Stimulated activated CD4-positive, alpha-beta T cell treated with anti-CD3 and anti-CD28 coated beads, Interleukin-1b, Interleukin-23, amount 100 ng/mL, for 1 hour (primary cell): ENCODE measurements around the gene SHOC1.
"Not testable (repeated sequence)": the region's sequence is repeated elsewhere in the genome, so short reads cannot be mapped to it uniquely, and the experiment has no call there.

Experiments used
- DNase-seq, 2 donors: peaks; one replicate each; pipeline ENCODE4 v3.0.0-alpha.2; 2020; ENCODE audit warnings: low read depth in 2 of 2

The SHOC1 gene

DNA sequence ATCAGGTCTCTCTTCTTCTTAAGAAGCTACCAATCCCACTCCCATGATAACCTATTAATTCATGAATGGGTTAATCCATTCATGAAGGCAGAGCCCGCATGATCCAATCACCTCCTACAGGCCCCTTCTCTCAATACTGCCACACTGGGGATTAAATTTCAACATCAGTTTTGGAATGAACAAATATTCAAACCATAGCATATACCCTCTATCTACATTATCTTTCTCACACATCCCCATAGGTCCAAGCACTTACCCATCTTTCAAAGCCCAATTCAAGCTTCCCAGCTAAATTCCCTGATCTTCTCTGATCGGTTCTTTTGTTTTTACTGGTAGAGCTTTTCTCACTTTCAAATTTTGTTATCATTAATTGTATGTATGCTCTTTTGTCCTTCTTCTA, 10.5 kb upstream of the SHOC1 start:
- no peak for DNase-seq

GRCh38 chr9:111804636-111805035, 9.9 kb upstream of the SHOC1 start:
- no peak for DNase-seq

DNA sequence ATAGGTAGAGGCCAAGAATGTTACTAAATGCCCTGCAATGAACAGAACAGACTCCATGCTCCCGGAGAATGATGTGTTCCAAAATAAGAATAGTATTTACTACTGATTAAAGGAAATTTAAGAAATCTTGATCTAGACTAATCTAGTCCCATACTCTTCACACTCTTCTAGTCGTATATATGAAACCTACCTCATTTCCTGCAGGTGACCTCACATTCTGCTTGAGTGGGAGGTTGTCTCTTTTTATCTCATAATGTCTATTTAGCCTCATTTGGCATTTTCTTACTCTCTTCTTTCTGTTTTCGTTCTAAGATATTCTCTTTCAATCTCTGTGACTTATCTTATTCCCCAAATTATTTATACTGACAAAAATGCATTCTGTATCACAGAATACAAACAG, 9.2 kb upstream of the SHOC1 start:
- no peak for DNase-seq

GRCh38 chr9:111799915-111800526, 5.3 kb upstream of the SHOC1 start:
- DNase-seq: no peak

DNA sequence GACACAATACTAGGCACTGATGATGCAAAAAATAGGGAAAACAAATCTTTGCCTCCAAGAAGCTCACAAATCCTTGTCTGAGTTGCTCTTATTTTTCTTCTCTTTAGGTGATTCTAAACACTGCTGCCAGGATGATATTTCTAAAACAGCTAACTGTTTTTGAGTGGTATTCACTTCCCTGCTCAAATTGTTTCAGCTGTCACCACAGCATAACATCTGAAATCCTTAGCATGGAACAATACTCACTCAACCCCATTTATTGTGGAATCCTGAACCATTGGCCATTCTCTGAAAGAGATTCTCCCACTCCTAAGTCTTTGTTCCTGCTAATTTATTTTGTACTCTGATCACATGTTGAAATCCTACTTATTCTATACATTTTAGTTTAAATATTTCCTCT, 4.8 kb upstream of the SHOC1 start:
- DNase-seq: no peak

- no peak for DNase-seq
These were observed 4.0 kb upstream of the SHOC1 start for GRCh38 chr9:111798786-111799185.

DNA sequence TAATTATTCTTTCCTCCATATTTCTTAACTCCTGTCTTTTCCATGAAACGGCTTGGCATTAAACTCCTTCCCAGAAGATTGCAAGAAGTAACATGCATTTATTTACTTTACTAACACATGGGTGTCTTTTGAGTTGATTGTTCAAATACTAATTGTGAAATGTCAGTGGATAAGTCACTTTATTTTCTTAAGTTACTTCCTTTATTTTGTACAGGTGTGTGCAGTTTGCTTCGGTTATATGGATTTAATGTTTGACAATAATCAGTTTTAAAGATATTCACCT, 761 bp upstream of the SHOC1 start:
- no peak for DNase-seq

GRCh38 chr9:111791821-111792220, 2.9 kb downstream of the SHOC1 start:
- DNase-seq: not testable (repeated sequence)

DNA sequence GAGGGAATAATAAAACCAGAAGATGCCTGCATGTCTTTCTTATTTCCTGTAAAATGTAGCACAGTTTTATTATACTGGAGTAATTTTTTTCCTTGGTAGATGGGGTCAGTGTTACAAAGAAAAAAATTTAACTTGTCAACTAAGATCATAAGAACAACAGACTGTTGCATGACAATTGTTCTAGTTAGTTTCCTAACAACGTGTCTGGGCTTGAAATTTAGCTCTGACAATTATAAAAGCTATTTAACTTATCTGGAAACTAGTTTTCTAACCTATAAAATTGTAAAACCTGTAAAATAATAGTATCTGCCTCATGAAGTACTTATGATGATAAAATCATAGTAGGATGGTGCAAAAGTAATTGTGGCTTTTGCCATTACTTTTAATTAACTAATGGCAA, 4.9 kb downstream of the SHOC1 start:
- no peak for DNase-seq

DNA sequence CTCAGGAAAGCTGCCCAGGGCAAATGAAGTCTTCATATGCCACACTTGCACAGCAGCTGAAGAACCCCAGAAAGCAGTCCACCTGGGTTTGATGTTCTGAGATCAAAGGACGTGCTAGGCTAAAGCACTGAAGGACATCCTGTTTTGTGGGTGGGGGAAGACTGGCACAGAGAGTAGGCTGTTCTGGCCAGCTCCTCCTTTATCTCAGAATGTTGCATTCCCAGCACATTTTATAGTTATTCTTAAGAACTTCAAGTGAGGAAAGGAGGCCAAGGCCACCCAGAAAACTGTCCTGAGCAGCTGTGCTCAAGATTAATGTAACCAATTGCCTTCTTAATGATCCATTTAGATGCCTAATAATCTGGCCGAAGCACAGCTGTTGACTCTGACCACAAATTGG, 10.9 kb downstream of the SHOC1 start:
- no peak for DNase-seq

GRCh38 chr9:111783424-111783823, 11.3 kb downstream of the SHOC1 start:
- no peak for DNase-seq

DNA sequence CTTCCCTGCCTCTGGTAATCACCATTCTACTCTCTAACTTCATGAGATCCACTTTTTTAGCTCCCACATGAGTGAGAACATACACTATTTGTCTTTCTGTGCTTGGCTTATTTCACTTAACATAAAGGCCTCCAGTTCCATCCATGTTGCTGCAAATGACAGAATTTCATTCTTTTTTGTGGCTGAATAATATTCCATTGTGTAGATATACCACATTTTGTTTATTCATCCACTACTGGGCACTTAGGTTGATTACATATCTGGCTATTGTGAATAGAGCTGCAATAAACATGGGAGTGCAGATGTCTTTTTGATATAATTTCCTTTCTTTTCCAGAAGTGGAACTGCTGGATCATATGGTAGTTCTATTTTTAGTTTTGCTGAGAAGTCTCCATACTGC, 28.7 kb downstream of the SHOC1 start:
- no peak for DNase-seq

DNA sequence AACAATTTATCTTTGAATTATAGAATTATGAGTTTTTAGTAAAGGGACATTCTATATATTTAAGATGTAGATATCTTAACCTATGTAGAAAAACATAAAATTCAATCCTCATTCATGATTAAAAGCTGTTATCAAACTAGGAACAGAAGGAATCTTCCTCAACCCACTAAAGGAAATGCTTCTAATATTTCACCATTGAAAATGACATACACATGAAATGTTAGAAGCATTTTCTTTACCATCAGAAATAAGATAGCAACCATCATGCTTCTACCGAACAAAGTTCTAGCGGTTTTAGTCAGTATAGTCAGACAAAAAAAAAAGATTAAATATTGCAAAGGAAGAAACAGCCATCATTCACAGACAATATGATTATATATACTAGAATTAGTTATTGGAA, 32.2 kb downstream of the SHOC1 start:
- no peak for DNase-seq

- peak in 1 of 2 donors; percentile 9 for DNase-seq
These were observed 34.7 kb downstream of the SHOC1 start for GRCh38 chr9:111759762-111760639.

DNA sequence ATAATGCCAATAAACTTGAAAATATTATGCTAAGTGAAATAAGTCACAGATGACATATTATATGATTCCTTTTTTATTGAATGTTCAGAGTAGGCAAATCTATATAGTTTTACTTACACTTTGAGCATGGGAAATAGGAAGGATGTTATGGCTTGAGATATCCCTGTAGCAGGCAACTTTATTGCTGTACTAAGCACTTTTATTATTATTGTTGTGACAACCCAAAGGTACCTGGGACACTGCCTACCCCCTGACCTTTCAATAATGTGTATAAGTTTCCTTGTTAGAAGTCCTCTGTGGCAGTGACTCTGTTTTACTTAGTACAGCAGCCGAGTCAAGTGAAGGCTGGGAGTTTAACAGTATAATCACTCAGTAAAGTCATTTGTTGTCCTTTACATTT, 39.9 kb downstream of the SHOC1 start:
- no peak for DNase-seq

GRCh38 chr9:111752455-111752854, 42.3 kb downstream of the SHOC1 start:
- no peak for DNase-seq
